GM12872 (cell line): ENCODE measurements around the gene FAM83F.

Experiments
- TF ChIP-seq, protein P1 (sequence below): IDR thresholded peaks from 3 replicates; pipeline ENCODE4 v1.5.1; 2011; ENCODE audit warnings: low read depth, mild to moderate bottlenecking, low read length, moderate library complexity; ENCODE audit not compliant: insufficient read depth

The FAM83F gene

DNA sequence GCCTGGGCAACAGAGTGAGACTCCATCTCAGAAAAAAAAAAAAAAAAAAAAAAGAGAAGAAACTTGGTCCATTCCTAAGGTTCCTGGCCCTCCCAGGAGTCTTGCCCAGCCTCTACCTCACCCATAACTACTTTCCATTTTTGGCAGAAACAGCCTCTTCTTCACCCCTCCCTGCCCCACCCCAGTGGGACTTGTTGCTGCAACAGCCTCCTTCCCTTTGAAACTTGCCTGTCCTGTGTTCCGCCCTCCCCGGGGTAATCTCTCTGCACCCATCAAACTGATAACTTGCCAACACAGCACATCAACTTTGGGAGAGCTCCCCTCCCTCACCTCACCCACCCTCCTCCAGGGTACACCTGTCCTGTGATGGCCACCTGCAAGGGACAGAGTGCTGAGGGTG is 10.0 kb upstream of the FAM83F start:
- TF ChIP-seq, protein P1, sequence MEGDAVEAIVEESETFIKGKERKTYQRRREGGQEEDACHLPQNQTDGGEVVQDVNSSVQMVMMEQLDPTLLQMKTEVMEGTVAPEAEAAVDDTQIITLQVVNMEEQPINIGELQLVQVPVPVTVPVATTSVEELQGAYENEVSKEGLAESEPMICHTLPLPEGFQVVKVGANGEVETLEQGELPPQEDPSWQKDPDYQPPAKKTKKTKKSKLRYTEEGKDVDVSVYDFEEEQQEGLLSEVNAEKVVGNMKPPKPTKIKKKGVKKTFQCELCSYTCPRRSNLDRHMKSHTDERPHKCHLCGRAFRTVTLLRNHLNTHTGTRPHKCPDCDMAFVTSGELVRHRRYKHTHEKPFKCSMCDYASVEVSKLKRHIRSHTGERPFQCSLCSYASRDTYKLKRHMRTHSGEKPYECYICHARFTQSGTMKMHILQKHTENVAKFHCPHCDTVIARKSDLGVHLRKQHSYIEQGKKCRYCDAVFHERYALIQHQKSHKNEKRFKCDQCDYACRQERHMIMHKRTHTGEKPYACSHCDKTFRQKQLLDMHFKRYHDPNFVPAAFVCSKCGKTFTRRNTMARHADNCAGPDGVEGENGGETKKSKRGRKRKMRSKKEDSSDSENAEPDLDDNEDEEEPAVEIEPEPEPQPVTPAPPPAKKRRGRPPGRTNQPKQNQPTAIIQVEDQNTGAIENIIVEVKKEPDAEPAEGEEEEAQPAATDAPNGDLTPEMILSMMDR: no peak

DNA sequence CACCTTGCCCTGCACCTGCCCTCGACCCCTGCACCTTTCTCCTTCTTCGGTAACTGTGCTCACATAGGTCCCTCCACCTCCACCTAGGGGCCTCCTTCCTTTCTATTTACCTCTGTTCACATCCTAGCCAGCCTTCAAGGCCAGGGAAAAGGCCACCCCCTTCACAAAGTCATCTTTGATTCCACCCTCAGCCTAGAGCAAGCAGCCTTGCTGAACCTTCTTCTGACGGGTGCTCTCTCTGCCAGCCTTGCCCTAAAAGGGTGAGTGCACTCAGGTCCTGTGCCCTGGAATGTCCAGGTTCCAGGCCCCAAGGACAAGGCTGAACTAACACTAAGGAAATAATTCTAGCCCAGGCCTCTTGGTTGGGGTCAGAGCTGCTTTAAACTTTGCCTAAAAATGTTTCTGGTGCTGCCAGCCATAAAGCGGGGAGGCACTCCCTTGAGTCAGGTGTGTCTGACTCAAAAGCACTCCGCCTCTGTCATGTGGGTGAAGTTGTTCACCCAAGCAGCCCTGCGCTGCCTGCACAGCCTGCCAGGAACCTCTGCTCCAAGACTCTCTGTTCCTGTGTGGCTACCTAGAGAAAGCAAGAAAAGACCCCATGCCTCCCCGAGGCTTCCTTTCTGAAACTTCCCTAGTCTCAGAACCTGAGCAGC is 9.2 kb upstream of the FAM83F start:
- TF ChIP-seq, protein P1: no peak

DNA sequence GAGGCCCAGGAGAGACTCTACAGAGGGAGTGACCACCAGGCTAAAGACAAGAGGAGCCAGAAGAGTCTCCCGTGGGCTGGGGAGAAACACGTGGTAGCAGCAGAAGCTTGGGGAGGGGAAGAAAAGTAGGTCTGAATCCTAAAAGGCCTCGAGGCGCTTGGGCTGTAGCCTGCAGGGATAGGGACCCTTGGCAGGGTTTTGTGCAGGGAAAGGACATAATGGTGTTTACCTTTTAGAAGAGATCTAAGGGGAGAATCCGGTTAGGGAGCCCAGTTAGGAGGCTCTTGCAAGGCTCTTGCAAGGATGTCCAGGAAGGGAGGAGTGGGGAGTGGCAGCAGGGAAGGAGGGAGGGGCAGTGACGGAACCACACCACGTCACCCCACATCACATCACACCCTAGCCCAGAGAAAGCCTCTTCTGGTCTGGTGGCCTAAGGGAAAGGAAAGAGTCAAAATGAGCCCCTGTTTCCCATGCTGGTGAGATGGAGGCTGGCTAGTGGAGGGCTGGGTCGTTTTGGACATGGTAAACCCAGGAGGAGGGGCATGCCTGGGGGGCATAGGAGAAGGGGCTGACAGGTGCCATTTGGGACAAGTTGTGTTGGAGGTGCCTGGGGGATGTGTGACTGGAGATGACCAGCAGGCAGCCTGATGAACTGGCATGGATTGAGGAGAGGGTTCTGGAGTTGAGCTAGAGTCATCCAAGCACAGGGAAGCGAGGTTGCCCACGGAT is 6.2 kb upstream of the FAM83F start:
- TF ChIP-seq, protein P1: no peak

DNA sequence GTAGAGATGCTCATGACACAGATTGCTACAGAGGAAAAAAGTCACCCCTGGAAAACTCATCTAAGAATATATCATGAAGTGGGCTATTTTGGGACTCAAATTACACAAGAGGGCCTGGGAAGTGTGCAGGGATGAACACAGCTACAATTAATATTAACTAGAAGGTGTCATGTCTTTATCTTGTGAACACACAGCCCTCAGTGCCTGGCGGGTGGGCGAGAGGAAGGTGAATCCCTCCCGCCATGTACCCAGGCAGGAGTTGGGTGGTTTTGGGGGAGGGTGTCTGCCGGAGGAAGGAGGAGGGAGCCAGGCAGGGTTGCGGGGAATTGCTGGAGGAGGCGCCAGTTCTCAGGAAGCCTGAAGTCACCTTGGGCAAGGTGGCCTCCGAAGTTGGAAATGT is 5.1 kb upstream of the FAM83F start:
- TF ChIP-seq, protein P1: no peak

DNA sequence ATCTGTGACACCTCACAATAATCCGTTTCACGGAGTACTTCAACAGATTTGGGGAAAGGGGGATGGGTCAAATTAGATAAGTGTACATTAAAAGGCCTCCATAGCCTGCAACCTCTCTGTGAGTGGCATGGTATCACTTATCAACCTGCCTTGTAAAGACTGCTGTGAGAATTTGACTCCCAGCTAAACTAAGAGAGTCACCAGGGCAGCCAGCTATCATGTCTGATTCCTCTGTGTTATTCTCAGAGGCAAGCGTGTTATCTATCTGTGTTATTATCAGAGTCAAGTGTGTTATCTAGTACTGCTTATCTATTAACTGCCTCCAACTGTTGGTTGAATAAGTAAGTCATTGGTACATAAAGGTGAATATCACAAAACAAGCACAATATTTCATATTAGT is 4.1 kb upstream of the FAM83F start:
- TF ChIP-seq, protein P1: no peak

DNA sequence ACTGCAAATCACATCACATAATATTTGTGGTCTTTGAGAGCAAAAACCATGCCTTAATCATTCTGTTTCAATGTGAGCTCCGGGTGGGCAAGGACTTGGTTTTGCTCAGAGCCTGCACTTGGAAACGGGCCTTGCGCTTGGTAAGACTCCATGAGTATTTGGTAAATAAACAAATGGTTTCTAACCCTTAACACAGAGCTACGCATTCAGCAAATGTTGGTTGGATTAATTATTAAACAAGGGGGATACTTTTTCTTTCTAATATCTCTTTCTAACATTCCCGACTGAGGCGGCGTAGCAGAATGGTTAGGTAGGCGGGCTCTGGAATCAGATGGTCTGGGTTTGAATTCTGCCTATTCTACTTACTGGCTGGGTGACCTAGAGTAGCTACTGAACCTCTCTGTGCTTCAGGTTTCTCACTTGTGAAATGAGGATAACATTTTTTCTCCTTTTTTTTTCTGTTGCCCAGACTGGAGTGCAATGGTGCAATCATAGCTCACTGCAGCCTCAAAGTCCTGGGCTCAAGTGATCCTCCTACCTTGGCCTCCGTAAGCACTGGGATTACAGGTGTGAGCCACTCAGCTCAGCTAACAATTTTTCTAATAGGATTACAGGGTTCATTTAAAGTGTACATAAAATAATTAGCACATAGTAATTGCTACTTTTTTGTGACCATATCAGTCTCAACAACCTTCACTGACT is 3.4 kb upstream of the FAM83F start:
- TF ChIP-seq, protein P1: no peak

DNA sequence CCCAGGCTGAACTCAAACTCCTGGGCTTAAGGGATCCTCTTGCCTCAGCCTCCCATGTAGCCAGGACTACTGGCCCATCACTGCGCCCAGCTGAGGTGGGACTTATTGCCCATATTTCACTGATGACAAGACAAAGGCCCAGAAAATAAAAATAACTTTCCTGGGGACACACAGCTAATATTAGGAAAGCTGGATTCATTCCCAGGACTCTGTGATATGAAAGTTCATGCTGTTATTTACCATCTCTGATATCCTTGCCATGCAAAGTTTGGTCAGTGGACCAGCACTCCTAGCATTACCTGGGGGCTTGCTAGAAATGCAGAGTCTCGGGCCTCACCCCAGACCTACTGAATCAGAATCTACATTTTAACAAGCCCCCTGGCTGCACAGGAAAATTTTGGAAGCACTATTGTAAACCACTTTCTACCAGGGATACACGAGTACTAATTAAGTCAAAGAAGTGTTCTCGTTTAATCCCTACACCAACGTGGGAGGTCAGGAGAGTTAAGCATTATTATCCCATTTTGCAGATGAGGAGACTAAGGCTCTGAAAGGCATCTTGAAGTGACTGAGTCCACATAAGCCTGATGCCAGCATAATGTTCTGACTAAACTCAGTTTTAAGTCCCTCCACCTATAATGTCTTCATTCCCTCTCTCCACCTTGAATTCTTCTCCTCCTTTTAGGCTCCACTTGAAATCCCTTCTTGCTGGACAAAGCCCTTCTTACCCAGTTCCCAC is 2.5 kb upstream of the FAM83F start:
- TF ChIP-seq, protein P1: no peak
